Neural cell (in vitro differentiated cells): ENCODE data around the gene HOGA1.

Source experiments
- CTCF ChIP-seq: fragments of 450-650 bp; IDR thresholded peaks from 2 replicates; pipeline ENCODE4 v1.5.1; 2014; ENCODE audit warnings: antibody characterized with exemption, mild to moderate bottlenecking, moderate library complexity; ENCODE audit not compliant: poor library complexity, severe bottlenecking
- EZH2 ChIP-seq: fragments of 200-600, 300-800 bp; shearing (Covaris generic), sonication (generic); IDR thresholded peaks from 2 replicates; pipeline ENCODE4 v1.6.1; 2014; ENCODE audit warnings: antibody characterized with exemption, low read length, borderline replicate concordance, mild to moderate bottlenecking; ENCODE audit not compliant: insufficient read depth, poor library complexity, severe bottlenecking
- POLR2AphosphoS5 ChIP-seq: IDR thresholded peaks from 2 replicates; pipeline ENCODE4 v1.6.1; 2012
- REST ChIP-seq: IDR thresholded peaks from 2 replicates; pipeline ENCODE4 v1.6.1; 2012; ENCODE audit warnings: borderline replicate concordance

- TF ChIP-seq POLR2AphosphoS5 (no peak), CTCF (no peak), EZH2 (no peak), REST (no peak)
Observed at GRCh38 chr10:97570146-97570788, 13.9 kb upstream of the HOGA1 start.
